Trophoblast cell (in vitro differentiated cells and primary cell): ENCODE measurements around the gene TRIM34.
A peak's percentile ranks its signal among the peaks of the same experiment; 100 is the strongest.

Source experiments
- DNase-seq, 2 donors: peaks; one replicate each; pipeline ENCODE4 v3.0.0-alpha.2; 2016
- H2AFZ ChIP-seq: 2 replicates; pipeline ENCODE4 v1.6.1; 2013; ENCODE audit warnings: low read length, moderate library complexity, mild to moderate bottlenecking; ENCODE audit not compliant: insufficient read depth, poor library complexity
- H2AK5ac ChIP-seq: 2 replicates; pipeline ENCODE4 v1.6.1; 2013; ENCODE audit warnings: mild to moderate bottlenecking, low read length
- H2BK120ac ChIP-seq: 2 replicates; pipeline ENCODE4 v1.6.1; 2013; ENCODE audit warnings: low read length, mild to moderate bottlenecking, moderate library complexity; ENCODE audit not compliant: insufficient read depth, poor library complexity
- H2BK12ac ChIP-seq: 2 replicates; pipeline ENCODE4 v1.6.1; 2013; ENCODE audit warnings: mild to moderate bottlenecking, low read length, moderate library complexity
- H2BK5ac ChIP-seq: 2 replicates; pipeline ENCODE4 v1.6.1; 2013; ENCODE audit warnings: low read length, low read depth, moderate library complexity, mild to moderate bottlenecking; ENCODE audit not compliant: poor library complexity
- H3K14ac ChIP-seq: 2 replicates; pipeline ENCODE4 v1.6.1; 2013; ENCODE audit warnings: mild to moderate bottlenecking, low read length
- H3K18ac ChIP-seq: 2 replicates; pipeline ENCODE4 v1.6.1; 2013; ENCODE audit warnings: mild to moderate bottlenecking, low read length
- H3K23ac ChIP-seq: 2 replicates; pipeline ENCODE4 v1.6.1; 2013; ENCODE audit warnings: low read length
- H3K27ac ChIP-seq: 2 replicates; pipeline ENCODE4 v1.5.1; 2013; ENCODE audit warnings: low read depth, mild to moderate bottlenecking, inconsistent platforms, low read length, moderate library complexity
- H3K27me3 ChIP-seq: 2 replicates; pipeline ENCODE4 v1.6.1; 2013; ENCODE audit warnings: inconsistent platforms, mild to moderate bottlenecking, low read length, moderate library complexity; ENCODE audit not compliant: insufficient read depth
- H3K36me3 ChIP-seq, 2 experiments: 1 replicate in 1 of 2; 2 replicates in 1 of 2; pipeline ENCODE4 v1.6.1; 2013; ENCODE audit warnings: low read length in 2 of 2, mild to moderate bottlenecking in 2 of 2, moderate library complexity in 1 of 2; ENCODE audit not compliant: insufficient read depth in 2 of 2, control insufficient read depth in 1 of 2
- H3K4ac ChIP-seq: 2 replicates; pipeline ENCODE4 v1.6.1; 2013; ENCODE audit warnings: low read depth, mild to moderate bottlenecking, low read length, moderate library complexity
- H3K4me1 ChIP-seq, 2 experiments: 1 replicate in 1 of 2; 2 replicates in 1 of 2; pipeline ENCODE4 v1.6.1; 2013; ENCODE audit warnings: low read length in 2 of 2, mild to moderate bottlenecking in 2 of 2, moderate library complexity in 1 of 2; ENCODE audit not compliant: insufficient read depth in 2 of 2, control insufficient read depth in 1 of 2
- H3K4me2 ChIP-seq: 2 replicates; pipeline ENCODE4 v1.6.1; 2013; ENCODE audit warnings: inconsistent platforms, mild to moderate bottlenecking, low read length, moderate library complexity
- H3K4me3 ChIP-seq: 2 replicates; pipeline ENCODE4 v1.5.1; 2013; ENCODE audit warnings: mild to moderate bottlenecking, low read depth, low read length, inconsistent platforms
- H3K79me1 ChIP-seq: one replicate; pipeline ENCODE4 v1.6.1; 2013; ENCODE audit warnings: low read length
- H3K79me2 ChIP-seq: 2 replicates; pipeline ENCODE4 v1.6.1; 2013; ENCODE audit warnings: low read length, mild to moderate bottlenecking; ENCODE audit not compliant: control insufficient read depth, insufficient read depth, poor library complexity
- H3K9ac ChIP-seq: 2 replicates; pipeline ENCODE4 v1.6.1; 2013; ENCODE audit warnings: mild to moderate bottlenecking, low read length
- H3K9me3 ChIP-seq: 2 replicates; pipeline ENCODE4 v1.6.1; 2013; ENCODE audit warnings: low read depth, mild to moderate bottlenecking, control low read depth, inconsistent platforms, low read length; ENCODE audit not compliant: insufficient read depth
- H4K12ac ChIP-seq: 2 replicates; pipeline ENCODE4 v1.6.1; 2013; ENCODE audit warnings: low read depth, mild to moderate bottlenecking, low read length, moderate library complexity
- H4K8ac ChIP-seq: 2 replicates; pipeline ENCODE4 v1.6.1; 2013; ENCODE audit warnings: low read depth, mild to moderate bottlenecking, low read length, moderate library complexity
- H4K91ac ChIP-seq: one replicate; pipeline ENCODE4 v1.6.1; 2013; ENCODE audit warnings: low read depth, mild to moderate bottlenecking, low read length, moderate library complexity
- WGBS: extraction: QIAGEN DNeasy Blood & Tissue Kit; methylation state at CpG from one replicate; pipeline ENCODE4 v1.1.7; 2013; ENCODE audit warnings: missing lambda C conversion rate; ENCODE audit not compliant: insufficient read length, insufficient coverage; ENCODE audit errors: extremely low coverage; 5-methylcytosine and 5-hydroxymethylcytosine counted together

TRIM34 gene

DNA sequence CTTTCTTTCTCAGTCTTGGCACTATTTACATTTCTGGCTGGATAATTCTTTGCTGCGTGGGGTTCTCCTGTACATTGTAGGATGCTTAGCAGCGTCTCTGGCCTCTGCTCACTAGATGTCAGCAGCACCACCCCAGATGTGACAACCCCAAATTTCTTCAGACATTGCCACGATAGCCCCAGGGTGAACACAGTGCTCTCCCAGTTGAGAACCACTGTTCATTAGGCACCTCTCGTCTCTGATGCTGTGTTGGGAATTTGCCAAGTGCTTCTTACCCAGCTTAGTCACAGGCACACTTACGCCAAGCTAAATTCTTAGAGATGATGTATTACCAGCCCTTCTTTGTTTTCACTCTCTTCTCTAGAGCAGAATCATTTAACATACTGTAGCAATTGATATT is 19.0 kb upstream of the TRIM34 start:
- no peak for DNase-seq
- Histone ChIP-seq H3K9ac (no peak overlapping the region), H3K4me1 (peaks cover 15 to 23% of the 10 kb centered on the region in 2 experiments), H4K8ac (no peak overlapping the region), H3K4me2 (no peak overlapping the region), H3K27me3 (no peaks in the 10 kb centered on the region), H3K4me3 (no peak overlapping the region), H3K79me1 (peaks cover 3% of the 10 kb centered on the region), H3K36me3 (peaks cover 2 to 20% of the 10 kb centered on the region in 2 experiments), H2AK5ac (no peak overlapping the region), H2BK5ac (no peak overlapping the region), H3K4ac (peak overlapping the region; percentile 35), H3K9me3 (no peaks in the 10 kb centered on the region), H3K79me2 (peaks cover 4% of the 10 kb centered on the region), H3K14ac (no peak overlapping the region), H4K12ac (no peak overlapping the region), H3K27ac (no peak overlapping the region), H4K91ac (no peak overlapping the region), H2BK12ac (no peak overlapping the region), H2BK120ac (peak overlapping the region; percentile 41), H3K18ac (peak overlapping the region; percentile 41), H3K23ac (no peak overlapping the region), H2AFZ (no peak overlapping the region)
- no CpG with 5 or more reads among the region's 5 CpGs for WGBS

- Histone ChIP-seq H3K9ac (no peak overlapping the region), H3K4ac (no peak overlapping the region), H3K4me1 (peaks cover 8 to 13% of the 10 kb centered on the region in 2 experiments), H4K12ac (no peak overlapping the region), H3K18ac (no peak overlapping the region), H3K27me3 (no peaks in the 10 kb centered on the region), H2BK5ac (no peak overlapping the region), H2BK120ac (no peak overlapping the region), H3K4me2 (no peak overlapping the region), H2AK5ac (no peak overlapping the region), H2AFZ (no peak overlapping the region), H3K36me3 (peaks cover 2 to 21% of the 10 kb centered on the region in 2 experiments), H3K79me2 (no peaks in the 10 kb centered on the region), H3K4me3 (no peak overlapping the region), H3K79me1 (no peaks in the 10 kb centered on the region), H2BK12ac (no peak overlapping the region), H3K14ac (no peak overlapping the region), H3K23ac (no peak overlapping the region), H4K8ac (no peak overlapping the region), H3K27ac (no peak overlapping the region), H4K91ac (no peak overlapping the region), H3K9me3 (no peaks in the 10 kb centered on the region)
- DNase-seq = peak in 1 of 2 donors; percentile 60
- no CpG with 5 or more reads among the region's 6 CpGs for WGBS
Observed at GRCh38 chr11:5608808-5609207, 16.0 kb upstream of the TRIM34 start.

GRCh38 chr11:5610446-5610845 is 14.4 kb upstream of the TRIM34 start:
- no CpG with 5 or more reads among the region's 5 CpGs for WGBS

GRCh38 chr11:5611627-5612026 is 13.2 kb upstream of the TRIM34 start:
- Histone ChIP-seq H3K4me2 (no peak overlapping the region), H4K8ac (no peak overlapping the region), H3K79me1 (no peaks in the 10 kb centered on the region), H3K9me3 (no peaks in the 10 kb centered on the region), H3K4me3 (no peak overlapping the region), H3K4ac (no peak overlapping the region), H4K91ac (no peak overlapping the region), H3K79me2 (no peaks in the 10 kb centered on the region), H2AK5ac (no peak overlapping the region), H3K14ac (no peak overlapping the region), H2AFZ (no peak overlapping the region), H3K4me1 (no peaks in the 10 kb centered on the region), H3K27ac (no peak overlapping the region), H3K23ac (no peak overlapping the region), H3K27me3 (no peaks in the 10 kb centered on the region), H3K9ac (no peak overlapping the region), H4K12ac (no peak overlapping the region), H3K18ac (no peak overlapping the region), H2BK120ac (no peak overlapping the region), H2BK12ac (no peak overlapping the region), H3K36me3 (peaks cover 2 to 19% of the 10 kb centered on the region in 2 experiments), H2BK5ac (no peak overlapping the region)
- DNase-seq = no peak
- WGBS = no CpG with 5 or more reads among the region's 11 CpGs

More at GRCh38 chr11:5610446-5610845, 14.4 kb upstream of the TRIM34 start:
- Histone ChIP-seq H3K27ac (no peak overlapping the region), H2AFZ (no peak overlapping the region), H2BK12ac (no peak overlapping the region), H4K12ac (no peak overlapping the region), H3K4ac (no peak overlapping the region), H3K4me1 (no peaks in the 10 kb centered on the region), H3K9me3 (no peaks in the 10 kb centered on the region), H2AK5ac (no peak overlapping the region), H4K91ac (no peak overlapping the region), H3K23ac (no peak overlapping the region), H3K79me2 (no peaks in the 10 kb centered on the region), H3K27me3 (no peaks in the 10 kb centered on the region), H3K18ac (no peak overlapping the region), H2BK5ac (no peak overlapping the region), H3K36me3 (peaks cover 2 to 21% of the 10 kb centered on the region in 2 experiments), H3K4me3 (no peak overlapping the region), H2BK120ac (no peak overlapping the region), H3K4me2 (no peak overlapping the region), H3K79me1 (no peaks in the 10 kb centered on the region), H4K8ac (no peak overlapping the region), H3K14ac (no peak overlapping the region), H3K9ac (no peak overlapping the region)
- no peak for DNase-seq
